Measurements from ENCODE around the gene IMMP2L. TPM values are rescaled to one million over a fixed set of nuclear protein-coding genes. Genes with fewer than 3 reads are reported as not detected.
A peak's percentile ranks its signal among the peaks of the same experiment; 100 is the strongest.

Gene IMMP2L
- total and polyA plus RNA-seq, 2 donors (not counting 3 experiments of a cell fraction or from before 2014, with no cell fraction given): 9.9 to 11.8 TPM

DNA sequence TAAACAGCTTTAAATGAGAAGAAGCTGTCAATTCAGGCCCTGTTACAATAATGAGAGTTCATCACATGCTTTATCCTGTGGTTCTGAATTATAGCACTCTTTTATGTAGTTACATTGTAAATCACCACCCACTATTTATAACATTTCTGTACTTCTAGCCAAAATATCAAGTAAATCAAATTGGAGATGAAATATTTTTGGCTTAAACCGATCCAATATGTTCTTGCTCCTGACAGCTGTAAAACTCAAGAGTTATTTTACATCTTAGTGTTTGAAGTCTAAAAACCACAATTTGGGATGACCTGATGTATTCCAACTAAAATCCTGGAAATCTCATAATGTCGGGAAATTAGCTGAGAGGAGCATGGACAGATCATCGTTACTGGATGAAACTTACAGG lies 842.6 kb downstream of the IMMP2L start:
- Histone ChIP-seq H4K20me1 (replicated peaks; ENCODE audit: control insufficient read depth, extremely low read depth, insufficient read depth, low read length) (no peaks in the 10 kb centered on the region), H2AFZ (ENCODE audit: low read depth, low read length) (no peak overlapping the region), H3K4me2 (ENCODE audit: insufficient read depth, low read length) (no peak overlapping the region), H3K36me3 (ENCODE audit: control insufficient read depth in 2 of 2, extremely low read depth in 1 of 2, insufficient read depth in 2 of 2, low read length in 2 of 2) (no peaks in the 10 kb centered on the region), H3K79me2 (ENCODE audit: control insufficient read depth, insufficient read depth, low read length) (no peaks in the 10 kb centered on the region), H3K27ac (ENCODE audit: insufficient read depth, low read depth, low read length) (no peak overlapping the region), H3K9me3 (replicated peaks; ENCODE audit: control insufficient read depth, insufficient read depth, low read length) (no peaks in the 10 kb centered on the region), H3K9me1 (replicated peaks; ENCODE audit: control insufficient read depth, extremely low read depth, insufficient read depth, low read length) (no peaks in the 10 kb centered on the region), H3K9ac (replicated peaks; ENCODE audit: extremely low read depth, insufficient read depth, low read length) (no peak overlapping the region), H3K4me3 (replicated peaks in 1 of 3; ENCODE audit: insufficient read depth in 1 of 3, low read depth in 1 of 3, low read length in 3 of 3) (no peak overlapping the region), H3K4me1 (ENCODE audit: control insufficient read depth, extremely low read depth, insufficient read depth, low read length) (no peaks in the 10 kb centered on the region), H3K27me3 (ENCODE audit: control insufficient read depth in 2 of 2, insufficient read depth in 2 of 2, low read length in 2 of 2) (no peaks in the 10 kb centered on the region)
- POLR2A ChIA-PET: no interaction called here
- DNase-seq (ENCODE audit: low read depth, low spot score): no peak
- CTCF ChIA-PET: interaction anchor here (0.6 kb wide), 1 partner anchor 1959 kb away, joined by 3 read pairs; no protein-coding TSS in a partner anchor
- no TSS peak for BruUV-seq (replicated peaks)
- FAIRE-seq: peak; percentile 67
- TF ChIP-seq POLR2A (IDR thresholded peaks at IDR 0.05; ENCODE audit: low read depth, low read length): no peak
- TF ChIP-seq, protein P1, sequence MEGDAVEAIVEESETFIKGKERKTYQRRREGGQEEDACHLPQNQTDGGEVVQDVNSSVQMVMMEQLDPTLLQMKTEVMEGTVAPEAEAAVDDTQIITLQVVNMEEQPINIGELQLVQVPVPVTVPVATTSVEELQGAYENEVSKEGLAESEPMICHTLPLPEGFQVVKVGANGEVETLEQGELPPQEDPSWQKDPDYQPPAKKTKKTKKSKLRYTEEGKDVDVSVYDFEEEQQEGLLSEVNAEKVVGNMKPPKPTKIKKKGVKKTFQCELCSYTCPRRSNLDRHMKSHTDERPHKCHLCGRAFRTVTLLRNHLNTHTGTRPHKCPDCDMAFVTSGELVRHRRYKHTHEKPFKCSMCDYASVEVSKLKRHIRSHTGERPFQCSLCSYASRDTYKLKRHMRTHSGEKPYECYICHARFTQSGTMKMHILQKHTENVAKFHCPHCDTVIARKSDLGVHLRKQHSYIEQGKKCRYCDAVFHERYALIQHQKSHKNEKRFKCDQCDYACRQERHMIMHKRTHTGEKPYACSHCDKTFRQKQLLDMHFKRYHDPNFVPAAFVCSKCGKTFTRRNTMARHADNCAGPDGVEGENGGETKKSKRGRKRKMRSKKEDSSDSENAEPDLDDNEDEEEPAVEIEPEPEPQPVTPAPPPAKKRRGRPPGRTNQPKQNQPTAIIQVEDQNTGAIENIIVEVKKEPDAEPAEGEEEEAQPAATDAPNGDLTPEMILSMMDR (IDR thresholded peaks at IDR 0.05; ENCODE audit: extremely low read depth in 1 of 2, insufficient read depth in 1 of 2, low read depth in 1 of 2, low read length in 2 of 2): no peak
- TF ChIP-seq MYC (IDR thresholded peaks at IDR 0.05; ENCODE audit: low read depth, low read length): no peak
- TF ChIP-seq, protein P2, sequence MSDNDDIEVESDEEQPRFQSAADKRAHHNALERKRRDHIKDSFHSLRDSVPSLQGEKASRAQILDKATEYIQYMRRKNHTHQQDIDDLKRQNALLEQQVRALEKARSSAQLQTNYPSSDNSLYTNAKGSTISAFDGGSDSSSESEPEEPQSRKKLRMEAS (IDR thresholded peaks at IDR 0.05; ENCODE audit: insufficient read depth, insufficient read length): no peak
- no peak for TF ChIP-seq POLR2AphosphoS5 (IDR thresholded peaks at IDR 0.05; ENCODE audit: insufficient read depth, low read depth, low read length)
- no peak for TF ChIP-seq GATA2 (IDR thresholded peaks at IDR 0.05; ENCODE audit: insufficient read depth, insufficient read length, low read depth, low read length)
- dilution Hi-C loops (cut with MboI; ENCODE audit: extremely low pct_ligation_motif_present, low sequenced_read_pairs): no loop called here
- intact Hi-C loops (cut with micrococcal nuclease): no loop called here
